DOHH2 (cell line): ENCODE data around the gene GCAT.

Experiments used
- CTCF ChIP-seq: fragments of 200-600 bp; sonication (generic); IDR thresholded peaks from one replicate; pipeline ENCODE4 v1.5.1; 2014; ENCODE audit warnings: antibody characterized with exemption, mild to moderate bottlenecking, low read depth, low read length; ENCODE audit not compliant: poor library complexity, severe bottlenecking
- EZH2phosphoT487 ChIP-seq: fragments of 200-600 bp; sonication (generic); IDR thresholded peaks from 2 replicates; pipeline ENCODE4 v1.6.1; 2017; ENCODE audit warnings: borderline replicate concordance, mild to moderate bottlenecking, antibody characterized with exemption, low read length, moderate library complexity, mixed read lengths

GRCh38 chr22:37759281-37759680, 48.5 kb upstream of the GCAT start:
- TF ChIP-seq CTCF (no peak), EZH2phosphoT487 (no peak)
